K562 (cell line): Measurements from ENCODE around the gene TBX10. TPM values are rescaled to one million over a fixed set of nuclear protein-coding genes. Genes with fewer than 3 reads are reported as not detected.

Experiments
- ARID1B ChIP-seq: fragments of 450-650 bp; IDR thresholded peaks from 2 replicates; pipeline ENCODE4 v1.6.1; 2016; ENCODE audit warnings: antibody characterized with exemption, mild to moderate bottlenecking, inconsistent platforms
- BCOR ChIP-seq: fragments of 450-650 bp; IDR thresholded peaks from 2 replicates; pipeline ENCODE4 v1.6.1; 2016
- HDAC8 ChIP-seq: fragments of 450-650 bp; IDR thresholded peaks from 2 replicates; pipeline ENCODE4 v1.6.1; 2016; ENCODE audit warnings: mild to moderate bottlenecking, missing genetic modification characterization, moderate library complexity, missing compliant biosample characterization
- L3MBTL2 ChIP-seq: fragments of 450-650 bp; IDR thresholded peaks from 2 replicates; pipeline ENCODE4 v1.6.1; 2016; ENCODE audit warnings: mild to moderate bottlenecking, moderate library complexity
- TGIF2 ChIP-seq: sonication (generic); formaldehyde crosslinking; IDR thresholded peaks from 2 replicates; pipeline ENCODE4 v1.8.1; 2022; ENCODE audit warnings: mild to moderate bottlenecking, missing genetic modification reagents, moderate library complexity
- ZNF140 ChIP-seq: fragments of 250-450 bp; sonication (Bioruptor Pico); IDR thresholded peaks from 2 replicates; pipeline ENCODE4 v1.8.0; 2021; ENCODE audit warnings: moderate library complexity, mild to moderate bottlenecking, inconsistent platforms
- ZSCAN29 ChIP-seq: fragments of 450-650 bp; IDR thresholded peaks from 2 replicates; pipeline ENCODE4 v1.6.1; 2017
- polyA plus RNA-seq, 8 experiments: library from polyadenylated mRNA; depleted of rRNA in 4 of 8; stranded (reverse) in 5 of 8; unstranded in 3 of 8; fragments of >200 nt; fragmentation: Nextera tagmentation in 2 of 8; fragmentation: Illumina TruSeq in 1 of 8; extraction: Ambion mirVana in 2 of 8; extraction: Trizol in 1 of 8; gene quantifications; 2 replicates each; pipeline versions ENCODE4 v1.2.1 to v1.2.3, GENCODE V29; 2011 to 2014; ENCODE audit warnings: inconsistent platforms in 1 of 8, missing spikeins in 1 of 8
- total RNA-seq, 7 experiments: library from RNA; depleted of rRNA in 6 of 7; stranded (reverse); fragments of >200 nt in 6 of 7; fragmentation: Illumina TruSeq in 2 of 7; extraction: Trizol in 2 of 7; gene quantifications; 2 replicates each; pipeline versions ENCODE4 v1.2.1 to v1.2.3, GENCODE V29; 2011 to 2021; ENCODE audit warnings: low replicate concordance in 1 of 7
- TF ChIP-seq, protein P1 (sequence below): fragments of 250-450 bp; sonication (Bioruptor Pico); IDR thresholded peaks from 2 replicates; pipeline ENCODE4 v1.5.0; 2020; ENCODE audit warnings: mild to moderate bottlenecking
- TF ChIP-seq, protein P2 (sequence below): fragments of 150-350 bp; conservative IDR thresholded peaks from 2 replicates; pipeline ENCODE4 v1.6.1; 2014; ENCODE audit warnings: low read length
- TF ChIP-seq, protein P3 (sequence below): IDR thresholded peaks from 3 replicates; pipeline ENCODE4 v1.6.1; 2011; ENCODE audit warnings: borderline replicate concordance, mild to moderate bottlenecking, moderate library complexity; ENCODE audit not compliant: insufficient read length; ENCODE audit errors: extremely low read depth
- TF ChIP-seq, protein P4 (sequence below): fragments of 250-450 bp; sonication (Bioruptor Pico); IDR thresholded peaks from 2 replicates; pipeline ENCODE4 v1.4.0; 2020; ENCODE audit warnings: mild to moderate bottlenecking, moderate library complexity
- TF ChIP-seq, protein P5 (sequence below): fragments of 200-800 bp; sonication (Bioruptor generic); IDR thresholded peaks from 2 replicates; pipeline ENCODE4 v1.6.1; 2016; ENCODE audit warnings: missing genetic modification characterization, missing compliant biosample characterization

Gene TBX10
- total and polyA plus RNA-seq, 9 of the 15 experiments (the other 6 are each of a cell fraction or from before 2014, with no cell fraction given): not detected

DNA sequence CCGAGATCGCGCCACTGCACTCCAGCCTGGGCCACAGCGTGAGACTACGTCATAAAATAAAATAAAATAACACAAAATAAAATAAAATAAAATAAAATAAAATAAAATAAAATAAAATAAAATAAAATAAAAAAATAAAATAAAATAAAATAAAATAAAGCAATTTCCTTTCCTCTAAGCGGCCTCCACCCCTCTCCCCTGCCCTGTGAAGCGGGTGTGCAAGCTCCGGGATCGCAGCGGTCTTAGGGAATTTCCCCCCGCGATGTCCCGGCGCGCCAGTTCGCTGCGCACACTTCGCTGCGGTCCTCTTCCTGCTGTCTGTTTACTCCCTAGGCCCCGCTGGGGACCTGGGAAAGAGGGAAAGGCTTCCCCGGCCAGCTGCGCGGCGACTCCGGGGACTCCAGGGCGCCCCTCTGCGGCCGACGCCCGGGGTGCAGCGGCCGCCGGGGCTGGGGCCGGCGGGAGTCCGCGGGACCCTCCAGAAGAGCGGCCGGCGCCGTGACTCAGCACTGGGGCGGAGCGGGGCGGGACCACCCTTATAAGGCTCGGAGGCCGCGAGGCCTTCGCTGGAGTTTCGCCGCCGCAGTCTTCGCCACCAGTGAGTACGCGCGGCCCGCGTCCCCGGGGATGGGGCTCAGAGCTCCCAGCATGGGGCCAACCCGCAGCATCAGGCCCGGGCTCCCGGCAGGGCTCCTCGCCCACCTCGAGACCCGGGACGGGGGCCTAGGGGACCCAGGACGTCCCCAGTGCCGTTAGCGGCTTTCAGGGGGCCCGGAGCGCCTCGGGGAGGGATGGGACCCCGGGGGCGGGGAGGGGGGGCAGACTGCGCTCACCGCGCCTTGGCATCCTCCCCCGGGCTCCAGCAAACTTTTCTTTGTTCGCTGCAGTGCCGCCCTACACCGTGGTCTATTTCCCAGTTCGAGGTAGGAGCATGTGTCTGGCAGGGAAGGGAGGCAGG is 56.0 kb downstream of the TBX10 start, which contains the start of gene GSTP1 (continued):
- TF ChIP-seq, protein P1, sequence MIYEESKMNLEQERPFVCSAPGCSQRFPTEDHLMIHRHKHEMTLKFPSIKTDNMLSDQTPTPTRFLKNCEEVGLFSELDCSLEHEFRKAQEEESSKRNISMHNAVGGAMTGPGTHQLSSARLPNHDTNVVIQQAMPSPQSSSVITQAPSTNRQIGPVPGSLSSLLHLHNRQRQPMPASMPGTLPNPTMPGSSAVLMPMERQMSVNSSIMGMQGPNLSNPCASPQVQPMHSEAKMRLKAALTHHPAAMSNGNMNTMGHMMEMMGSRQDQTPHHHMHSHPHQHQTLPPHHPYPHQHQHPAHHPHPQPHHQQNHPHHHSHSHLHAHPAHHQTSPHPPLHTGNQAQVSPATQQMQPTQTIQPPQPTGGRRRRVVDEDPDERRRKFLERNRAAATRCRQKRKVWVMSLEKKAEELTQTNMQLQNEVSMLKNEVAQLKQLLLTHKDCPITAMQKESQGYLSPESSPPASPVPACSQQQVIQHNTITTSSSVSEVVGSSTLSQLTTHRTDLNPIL (CRISPR knock-in tag): no peak
- TF ChIP-seq ZSCAN29 (no peak), HDAC8 (tag) (no peak), TGIF2 (no peak), ARID1B (no peak; the same call in 1 of the 2 replicates), ZNF140 (CRISPR knock-in tag) (no peak), BCOR (no peak), L3MBTL2 (peak; percentile 88)
- TF ChIP-seq, protein P2, sequence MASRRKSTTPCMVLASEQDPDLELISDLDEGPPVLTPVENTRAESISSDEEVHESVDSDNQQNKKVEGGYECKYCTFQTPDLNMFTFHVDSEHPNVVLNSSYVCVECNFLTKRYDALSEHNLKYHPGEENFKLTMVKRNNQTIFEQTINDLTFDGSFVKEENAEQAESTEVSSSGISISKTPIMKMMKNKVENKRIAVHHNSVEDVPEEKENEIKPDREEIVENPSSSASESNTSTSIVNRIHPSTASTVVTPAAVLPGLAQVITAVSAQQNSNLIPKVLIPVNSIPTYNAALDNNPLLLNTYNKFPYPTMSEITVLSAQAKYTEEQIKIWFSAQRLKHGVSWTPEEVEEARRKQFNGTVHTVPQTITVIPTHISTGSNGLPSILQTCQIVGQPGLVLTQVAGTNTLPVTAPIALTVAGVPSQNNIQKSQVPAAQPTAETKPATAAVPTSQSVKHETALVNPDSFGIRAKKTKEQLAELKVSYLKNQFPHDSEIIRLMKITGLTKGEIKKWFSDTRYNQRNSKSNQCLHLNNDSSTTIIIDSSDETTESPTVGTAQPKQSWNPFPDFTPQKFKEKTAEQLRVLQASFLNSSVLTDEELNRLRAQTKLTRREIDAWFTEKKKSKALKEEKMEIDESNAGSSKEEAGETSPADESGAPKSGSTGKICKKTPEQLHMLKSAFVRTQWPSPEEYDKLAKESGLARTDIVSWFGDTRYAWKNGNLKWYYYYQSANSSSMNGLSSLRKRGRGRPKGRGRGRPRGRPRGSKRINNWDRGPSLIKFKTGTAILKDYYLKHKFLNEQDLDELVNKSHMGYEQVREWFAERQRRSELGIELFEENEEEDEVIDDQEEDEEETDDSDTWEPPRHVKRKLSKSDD: no peak
- TF ChIP-seq, protein P3, sequence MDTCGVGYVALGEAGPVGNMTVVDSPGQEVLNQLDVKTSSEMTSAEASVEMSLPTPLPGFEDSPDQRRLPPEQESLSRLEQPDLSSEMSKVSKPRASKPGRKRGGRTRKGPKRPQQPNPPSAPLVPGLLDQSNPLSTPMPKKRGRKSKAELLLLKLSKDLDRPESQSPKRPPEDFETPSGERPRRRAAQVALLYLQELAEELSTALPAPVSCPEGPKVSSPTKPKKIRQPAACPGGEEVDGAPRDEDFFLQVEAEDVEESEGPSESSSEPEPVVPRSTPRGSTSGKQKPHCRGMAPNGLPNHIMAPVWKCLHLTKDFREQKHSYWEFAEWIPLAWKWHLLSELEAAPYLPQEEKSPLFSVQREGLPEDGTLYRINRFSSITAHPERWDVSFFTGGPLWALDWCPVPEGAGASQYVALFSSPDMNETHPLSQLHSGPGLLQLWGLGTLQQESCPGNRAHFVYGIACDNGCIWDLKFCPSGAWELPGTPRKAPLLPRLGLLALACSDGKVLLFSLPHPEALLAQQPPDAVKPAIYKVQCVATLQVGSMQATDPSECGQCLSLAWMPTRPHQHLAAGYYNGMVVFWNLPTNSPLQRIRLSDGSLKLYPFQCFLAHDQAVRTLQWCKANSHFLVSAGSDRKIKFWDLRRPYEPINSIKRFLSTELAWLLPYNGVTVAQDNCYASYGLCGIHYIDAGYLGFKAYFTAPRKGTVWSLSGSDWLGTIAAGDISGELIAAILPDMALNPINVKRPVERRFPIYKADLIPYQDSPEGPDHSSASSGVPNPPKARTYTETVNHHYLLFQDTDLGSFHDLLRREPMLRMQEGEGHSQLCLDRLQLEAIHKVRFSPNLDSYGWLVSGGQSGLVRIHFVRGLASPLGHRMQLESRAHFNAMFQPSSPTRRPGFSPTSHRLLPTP: no peak
- TF ChIP-seq, protein P4, sequence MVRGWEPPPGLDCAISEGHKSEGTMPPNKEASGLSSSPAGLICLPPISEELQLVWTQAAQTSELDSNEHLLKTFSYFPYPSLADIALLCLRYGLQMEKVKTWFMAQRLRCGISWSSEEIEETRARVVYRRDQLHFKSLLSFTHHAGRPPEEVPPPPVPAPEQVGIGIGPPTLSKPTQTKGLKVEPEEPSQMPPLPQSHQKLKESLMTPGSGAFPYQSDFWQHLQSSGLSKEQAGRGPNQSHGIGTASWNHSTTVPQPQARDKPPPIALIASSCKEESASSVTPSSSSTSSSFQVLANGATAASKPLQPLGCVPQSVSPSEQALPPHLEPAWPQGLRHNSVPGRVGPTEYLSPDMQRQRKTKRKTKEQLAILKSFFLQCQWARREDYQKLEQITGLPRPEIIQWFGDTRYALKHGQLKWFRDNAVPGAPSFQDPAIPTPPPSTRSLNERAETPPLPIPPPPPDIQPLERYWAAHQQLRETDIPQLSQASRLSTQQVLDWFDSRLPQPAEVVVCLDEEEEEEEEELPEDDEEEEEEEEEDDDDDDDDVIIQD (CRISPR knock-in tag): no peak
- TF ChIP-seq, protein P5, sequence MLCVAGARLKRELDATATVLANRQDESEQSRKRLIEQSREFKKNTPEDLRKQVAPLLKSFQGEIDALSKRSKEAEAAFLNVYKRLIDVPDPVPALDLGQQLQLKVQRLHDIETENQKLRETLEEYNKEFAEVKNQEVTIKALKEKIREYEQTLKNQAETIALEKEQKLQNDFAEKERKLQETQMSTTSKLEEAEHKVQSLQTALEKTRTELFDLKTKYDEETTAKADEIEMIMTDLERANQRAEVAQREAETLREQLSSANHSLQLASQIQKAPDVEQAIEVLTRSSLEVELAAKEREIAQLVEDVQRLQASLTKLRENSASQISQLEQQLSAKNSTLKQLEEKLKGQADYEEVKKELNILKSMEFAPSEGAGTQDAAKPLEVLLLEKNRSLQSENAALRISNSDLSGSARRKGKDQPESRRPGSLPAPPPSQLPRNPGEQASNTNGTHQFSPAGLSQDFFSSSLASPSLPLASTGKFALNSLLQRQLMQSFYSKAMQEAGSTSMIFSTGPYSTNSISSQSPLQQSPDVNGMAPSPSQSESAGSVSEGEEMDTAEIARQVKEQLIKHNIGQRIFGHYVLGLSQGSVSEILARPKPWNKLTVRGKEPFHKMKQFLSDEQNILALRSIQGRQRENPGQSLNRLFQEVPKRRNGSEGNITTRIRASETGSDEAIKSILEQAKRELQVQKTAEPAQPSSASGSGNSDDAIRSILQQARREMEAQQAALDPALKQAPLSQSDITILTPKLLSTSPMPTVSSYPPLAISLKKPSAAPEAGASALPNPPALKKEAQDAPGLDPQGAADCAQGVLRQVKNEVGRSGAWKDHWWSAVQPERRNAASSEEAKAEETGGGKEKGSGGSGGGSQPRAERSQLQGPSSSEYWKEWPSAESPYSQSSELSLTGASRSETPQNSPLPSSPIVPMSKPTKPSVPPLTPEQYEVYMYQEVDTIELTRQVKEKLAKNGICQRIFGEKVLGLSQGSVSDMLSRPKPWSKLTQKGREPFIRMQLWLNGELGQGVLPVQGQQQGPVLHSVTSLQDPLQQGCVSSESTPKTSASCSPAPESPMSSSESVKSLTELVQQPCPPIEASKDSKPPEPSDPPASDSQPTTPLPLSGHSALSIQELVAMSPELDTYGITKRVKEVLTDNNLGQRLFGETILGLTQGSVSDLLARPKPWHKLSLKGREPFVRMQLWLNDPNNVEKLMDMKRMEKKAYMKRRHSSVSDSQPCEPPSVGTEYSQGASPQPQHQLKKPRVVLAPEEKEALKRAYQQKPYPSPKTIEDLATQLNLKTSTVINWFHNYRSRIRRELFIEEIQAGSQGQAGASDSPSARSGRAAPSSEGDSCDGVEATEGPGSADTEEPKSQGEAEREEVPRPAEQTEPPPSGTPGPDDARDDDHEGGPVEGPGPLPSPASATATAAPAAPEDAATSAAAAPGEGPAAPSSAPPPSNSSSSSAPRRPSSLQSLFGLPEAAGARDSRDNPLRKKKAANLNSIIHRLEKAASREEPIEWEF (CRISPR knock-in tag): no peak
